Effector memory CD4-positive, alpha-beta T cell (primary cell): ENCODE measurements around the gene SH3D19.

ENCODE experiments used
- DNase-seq, 3 donors: peaks; one replicate each; pipeline ENCODE4 v3.0.0-alpha.2; 2020
- H3K27ac ChIP-seq: 2 replicates; pipeline ENCODE4 v1.7.0; 2013; ENCODE audit warnings: mild to moderate bottlenecking, low read length, moderate library complexity; ENCODE audit not compliant: insufficient read depth, poor library complexity, severe bottlenecking
- H3K27me3 ChIP-seq: replicated peaks from 2 replicates; pipeline ENCODE4 v1.7.0; 2013; ENCODE audit warnings: mild to moderate bottlenecking, low read length; ENCODE audit not compliant: insufficient read depth, control insufficient read depth, poor library complexity, severe bottlenecking
- H3K36me3 ChIP-seq: 2 replicates; pipeline ENCODE4 v1.7.0; 2013; ENCODE audit warnings: mild to moderate bottlenecking, low read length, moderate library complexity; ENCODE audit not compliant: control insufficient read depth, insufficient read depth
- H3K4me1 ChIP-seq: 2 replicates; pipeline ENCODE4 v1.7.0; 2013; ENCODE audit warnings: low read length, mild to moderate bottlenecking; ENCODE audit not compliant: control insufficient read depth, insufficient read depth, poor library complexity, severe bottlenecking
- H3K4me3 ChIP-seq: 2 replicates; pipeline ENCODE4 v1.7.0; 2013; ENCODE audit warnings: low read length, low read depth, mild to moderate bottlenecking; ENCODE audit not compliant: insufficient read depth, poor library complexity, severe bottlenecking
- H3K9me3 ChIP-seq: 2 replicates; pipeline ENCODE4 v1.7.0; 2013; ENCODE audit warnings: mild to moderate bottlenecking, low read length, moderate library complexity; ENCODE audit not compliant: control insufficient read depth

The SH3D19 gene

DNA sequence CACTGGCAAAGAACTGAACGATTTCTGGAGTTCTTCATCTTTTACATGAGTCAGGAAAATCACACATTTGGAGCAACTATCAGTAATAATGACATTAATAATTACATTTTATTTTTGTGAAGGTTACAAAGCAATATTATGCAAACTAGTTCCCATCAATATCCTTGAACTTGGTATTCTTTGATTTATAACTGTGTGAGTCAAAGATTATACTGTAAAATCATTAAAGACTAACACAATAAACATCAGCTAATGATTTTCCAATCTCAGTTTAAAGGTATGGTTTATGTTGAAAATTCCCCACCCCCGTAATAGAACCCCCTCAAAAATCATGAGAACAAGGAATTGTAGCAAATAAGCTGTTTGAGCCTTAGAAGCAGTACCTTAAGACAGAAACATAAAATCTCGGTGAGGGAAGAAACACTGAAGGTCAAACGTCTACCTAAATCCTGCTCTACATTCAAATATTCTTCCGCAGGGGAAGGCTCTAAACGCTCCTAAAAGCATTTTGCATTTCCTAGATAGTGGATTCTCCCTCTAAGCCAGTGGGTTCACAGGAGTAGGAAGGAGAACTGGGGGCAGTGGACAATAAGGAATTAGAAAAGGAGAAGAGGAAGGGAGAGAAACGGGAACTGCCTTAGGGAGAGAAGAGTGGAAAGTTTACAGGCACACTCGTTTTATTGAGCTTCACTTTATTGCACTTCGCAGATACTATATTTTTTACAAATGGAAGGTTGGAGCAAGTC lies 22.3 kb upstream of the SH3D19 start:
- Histone ChIP-seq H3K36me3 (no peaks in the 10 kb centered on the region), H3K27ac (no peak overlapping the region), H3K4me3 (no peak overlapping the region)

DNA sequence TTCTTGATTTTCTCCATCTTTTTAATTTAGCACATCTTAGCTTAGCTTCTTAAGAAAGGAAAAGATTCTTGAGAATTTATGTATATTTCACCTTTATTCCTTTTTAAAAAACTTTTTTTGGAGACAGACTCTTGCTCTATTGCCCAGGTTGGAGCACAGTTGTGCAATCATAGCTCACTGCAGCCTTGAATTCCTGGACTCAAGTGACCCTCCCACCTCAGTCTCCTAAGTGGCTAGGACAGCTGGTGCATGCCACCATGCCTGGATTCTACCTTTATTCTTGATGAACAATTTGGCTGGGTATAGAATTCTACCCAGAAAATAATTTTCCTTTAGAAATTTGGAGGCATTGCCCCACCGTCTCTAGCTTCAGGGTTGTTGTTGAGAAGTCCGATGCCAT lies 19.5 kb upstream of the SH3D19 start:
- DNase-seq: no peak
- Histone ChIP-seq H3K9me3 (no peaks in the 10 kb centered on the region), H3K4me1 (no peaks in the 10 kb centered on the region), H3K4me3 (no peak overlapping the region), H3K36me3 (no peaks in the 10 kb centered on the region), H3K27ac (no peak overlapping the region), H3K27me3 (no peaks in the 10 kb centered on the region)

More for the DNA sequence above, 22.3 kb upstream of the SH3D19 start:
- Histone ChIP-seq H3K27me3 (no peaks in the 10 kb centered on the region), H3K4me1 (no peaks in the 10 kb centered on the region), H3K9me3 (no peaks in the 10 kb centered on the region)
- DNase-seq: no peak

GRCh38 chr4:151340751-151341385 lies 15.5 kb upstream of the SH3D19 start:
- no peaks in the 10 kb centered on the region for H3K27me3 ChIP-seq
- H3K27ac ChIP-seq: no peak overlapping the region
- no peak overlapping the region for H3K4me3 ChIP-seq
- H3K9me3 ChIP-seq: no peaks in the 10 kb centered on the region
- H3K4me1 ChIP-seq: no peaks in the 10 kb centered on the region
- no peak for DNase-seq
- H3K36me3 ChIP-seq: no peaks in the 10 kb centered on the region

DNA sequence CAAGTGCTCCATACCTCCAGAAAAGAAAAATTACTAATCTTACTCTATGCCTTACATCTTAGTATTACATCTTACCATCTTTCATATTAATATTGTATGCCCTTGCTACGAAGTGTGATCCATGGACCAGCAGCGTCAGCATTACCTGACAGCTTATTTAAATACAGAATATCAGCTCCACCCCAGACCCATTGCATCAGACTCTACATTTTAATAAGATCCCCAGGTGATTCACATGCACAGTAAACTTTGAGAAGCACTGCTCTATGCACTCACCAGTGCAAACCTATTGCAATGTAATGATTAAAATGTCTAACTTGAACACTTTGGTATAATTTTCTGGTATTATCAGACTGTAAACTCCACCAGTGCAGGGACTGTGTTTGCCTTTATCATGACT lies 14.1 kb upstream of the SH3D19 start:
- Histone ChIP-seq H3K4me3 (no peak overlapping the region), H3K9me3 (no peaks in the 10 kb centered on the region), H3K36me3 (no peaks in the 10 kb centered on the region), H3K4me1 (no peaks in the 10 kb centered on the region), H3K27me3 (no peaks in the 10 kb centered on the region), H3K27ac (no peak overlapping the region)
- no peak for DNase-seq

DNA sequence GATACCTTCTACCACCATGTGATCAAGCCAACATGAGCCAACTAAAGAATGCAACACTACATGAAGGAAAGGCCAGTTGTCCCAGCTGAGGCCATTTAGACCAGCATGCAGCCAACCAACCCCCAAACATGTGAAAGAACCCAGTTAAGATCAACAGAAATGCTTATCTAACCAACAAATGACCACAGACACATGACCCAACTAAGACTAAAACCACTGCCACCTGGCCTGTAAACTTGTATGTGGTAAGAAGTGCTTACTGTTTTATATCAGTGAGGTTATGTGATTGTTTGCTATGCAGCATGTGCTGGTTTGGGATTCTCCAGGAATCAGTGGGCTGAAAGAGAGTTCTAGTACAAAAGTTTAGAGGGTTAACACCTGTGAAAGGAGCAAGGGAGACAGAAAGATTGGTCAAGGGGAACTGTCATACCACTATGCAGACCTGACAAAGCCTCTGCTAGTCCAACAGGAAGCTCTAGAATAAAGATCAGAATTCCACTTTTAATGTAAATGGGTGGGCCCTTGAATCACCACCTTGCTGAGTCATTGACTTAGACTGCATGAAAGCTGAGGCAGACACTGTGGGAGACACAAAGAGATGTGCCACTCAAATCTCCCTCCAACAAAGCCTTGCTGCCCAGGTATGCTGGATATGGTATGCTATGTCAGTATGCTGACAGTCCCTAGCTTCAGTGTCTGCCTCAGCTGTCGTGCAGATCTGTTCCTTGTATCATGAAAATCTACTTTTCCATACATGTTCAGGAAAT lies 6.1 kb upstream of the SH3D19 start:
- no peaks in the 10 kb centered on the region for H3K9me3 ChIP-seq
- H3K36me3 ChIP-seq: no peaks in the 10 kb centered on the region
- no peak overlapping the region for H3K27ac ChIP-seq
- DNase-seq: no peak
- no peak overlapping the region for H3K4me3 ChIP-seq
- no peaks in the 10 kb centered on the region for H3K27me3 ChIP-seq
- no peaks in the 10 kb centered on the region for H3K4me1 ChIP-seq

DNA sequence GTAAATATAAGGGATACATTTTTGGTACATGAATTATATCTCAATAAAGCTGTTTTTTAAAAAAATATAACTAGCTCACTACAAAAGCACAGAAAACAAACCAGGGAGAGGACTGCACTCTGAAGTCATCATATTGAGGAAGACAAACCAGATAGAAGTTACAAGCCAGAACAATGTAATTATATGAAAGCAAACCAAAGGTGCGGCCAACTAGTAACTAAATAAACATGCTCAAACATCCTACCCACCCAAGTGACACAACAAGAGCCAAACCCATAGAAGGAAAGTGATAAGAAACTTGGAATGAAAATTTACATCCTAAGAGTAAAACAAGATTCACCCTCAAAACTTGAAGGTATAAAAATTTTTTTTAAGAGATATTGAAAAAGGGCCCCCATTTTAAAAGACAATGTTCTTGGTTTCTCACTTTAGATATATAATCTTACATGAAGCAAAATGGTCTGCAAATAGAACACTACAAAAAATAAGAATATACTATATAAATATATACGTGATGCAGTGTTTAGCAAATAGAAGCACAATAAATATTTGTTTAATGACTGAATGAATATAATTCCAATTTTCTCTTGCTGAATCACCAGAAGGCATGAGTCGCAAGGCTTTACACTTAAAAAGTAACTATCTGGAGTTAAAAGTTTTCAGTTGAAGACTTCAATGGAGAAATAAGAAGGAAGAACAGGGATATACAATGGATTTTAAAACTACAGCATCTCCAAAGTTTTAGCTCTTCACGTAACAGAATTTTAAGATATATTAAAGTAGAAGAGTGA lies 4.0 kb upstream of the SH3D19 start:
- peaks cover 9% of the 10 kb centered on the region for H3K27me3 ChIP-seq
- no peaks in the 10 kb centered on the region for H3K4me1 ChIP-seq
- H3K4me3 ChIP-seq: no peak overlapping the region
- H3K9me3 ChIP-seq: no peaks in the 10 kb centered on the region
- no peak for DNase-seq
- H3K27ac ChIP-seq: no peak overlapping the region
- H3K36me3 ChIP-seq: no peaks in the 10 kb centered on the region

DNA sequence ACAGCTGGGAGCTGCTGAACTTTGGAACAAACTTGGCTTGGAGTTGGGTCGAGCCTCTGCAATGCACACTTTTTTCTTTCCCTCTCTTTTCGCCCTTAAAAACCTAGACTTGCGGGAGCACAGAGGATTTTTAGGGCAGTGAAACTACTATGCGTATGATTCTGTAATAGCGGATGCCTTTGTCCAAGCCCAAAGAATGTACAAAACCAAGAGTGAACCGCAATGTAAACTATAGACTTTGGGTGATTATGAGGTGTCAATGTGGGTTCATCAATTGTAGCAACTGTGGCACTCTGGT lies 493 bp upstream of the SH3D19 start:
- Histone ChIP-seq H3K27ac (no peak overlapping the region), H3K4me3 (no peak overlapping the region), H3K4me1 (no peaks in the 10 kb centered on the region), H3K27me3 (peaks cover 12% of the 10 kb centered on the region), H3K36me3 (no peaks in the 10 kb centered on the region), H3K9me3 (no peaks in the 10 kb centered on the region)
- DNase-seq: no peak

DNA sequence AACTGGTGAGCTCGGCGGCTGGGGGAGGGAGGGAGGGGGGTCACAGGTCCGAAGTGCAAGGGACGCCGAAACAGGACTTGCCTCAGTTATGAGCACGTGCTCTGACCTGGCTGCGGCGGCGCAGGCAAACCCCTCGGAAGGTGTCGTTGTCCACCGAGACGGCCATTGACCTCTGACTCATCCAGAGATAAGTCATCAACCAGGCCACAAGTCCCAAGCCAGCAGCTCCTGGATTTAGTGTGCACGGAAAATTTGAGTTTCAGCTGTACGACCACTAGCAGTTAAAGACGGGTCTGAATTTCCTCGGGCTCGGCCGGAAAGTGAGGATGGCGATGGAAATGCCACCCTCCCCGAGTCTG lies 674 bp downstream of the SH3D19 start:
- no peaks in the 10 kb centered on the region for H3K36me3 ChIP-seq
- DNase-seq: no peak
- no peaks in the 10 kb centered on the region for H3K9me3 ChIP-seq
- peak overlapping the region; percentile 22 for H3K4me3 ChIP-seq
- peaks cover 15% of the 10 kb centered on the region for H3K27me3 ChIP-seq
- no peak overlapping the region for H3K27ac ChIP-seq
- no peaks in the 10 kb centered on the region for H3K4me1 ChIP-seq

- Histone ChIP-seq H3K9me3 (no peaks in the 10 kb centered on the region), H3K27me3 (peaks cover 15% of the 10 kb centered on the region), H3K4me3 (no peak overlapping the region), H3K36me3 (no peaks in the 10 kb centered on the region), H3K27ac (no peak overlapping the region), H3K4me1 (no peaks in the 10 kb centered on the region)
- no peak for DNase-seq
Observed at GRCh38 chr4:151324124-151324751, 1.2 kb downstream of the SH3D19 start.
